Right cardiac atrium (tissue), 5 donors: ENCODE results near the gene MSGN1. TPM values are rescaled to one million over a fixed set of nuclear protein-coding genes. Genes with fewer than 3 reads are reported as not detected.
"Not testable (repeated sequence)": the region's sequence is repeated elsewhere in the genome, so short reads cannot be mapped to it uniquely, and the experiment has no call there.

Experiments
- ATAC-seq, 2 donors: fragments of 200-7000 bp; cut with Tn5 transposase; one replicate each; pipeline versions ENCODE4 v1.8.0 to v1.9.1; 2020; ENCODE audit warnings: moderate library complexity in 2 of 2, mild to moderate bottlenecking in 1 of 2
- DNase-seq, 3 donors: peaks; one replicate each; pipeline ENCODE4 v3.0.0-alpha.2; 2020
- H3K27ac ChIP-seq: one replicate; pipeline ENCODE4 v1.5.1; 2013; ENCODE audit warnings: mild to moderate bottlenecking, low read length, control low read depth, moderate library complexity
- H3K27me3 ChIP-seq: one replicate; pipeline ENCODE4 v1.6.1; 2013; ENCODE audit not compliant: control insufficient read depth, insufficient read depth
- H3K4me1 ChIP-seq: one replicate; pipeline ENCODE4 v1.6.1; 2013; ENCODE audit warnings: low read length; ENCODE audit not compliant: control insufficient read depth, insufficient read depth
- H3K4me3 ChIP-seq: one replicate; pipeline ENCODE4 v1.5.1; 2013; ENCODE audit warnings: low read length, control low read depth
- H3K9me3 ChIP-seq: one replicate; pipeline ENCODE4 v1.6.1; 2013; ENCODE audit warnings: low read length; ENCODE audit not compliant: control insufficient read depth
- WGBS: extraction: QIAGEN DNeasy Blood & Tissue Kit; methylation state at CpG from one replicate; pipeline ENCODE4 v1.1.7; 2013; 5-methylcytosine and 5-hydroxymethylcytosine counted together
- intact Hi-C, 4 donors: fragments of 100-400 bp; cut with DNase I; formaldehyde crosslinking; loops; one replicate each; pipeline versions ENCODE4 v1.11.0 to v1.14.0; 2022 to 2023
- polyA plus RNA-seq: library from polyadenylated mRNA; stranded (reverse); fragments of 200-250 nt; gene quantifications from one replicate; pipeline ENCODE4 v1.2.3, GENCODE V29; 2013
- total RNA-seq, 4 donors: library from RNA; stranded (reverse); fragmentation: NEBNext Ultra II Directional; extraction: Animal tissue kit (Norgen Biotek cat#: 25700); gene quantifications; one replicate each; pipeline ENCODE4 v1.2.1, GENCODE V29; 2021
- donor health status: healthy with polysubstance abuse.
- donor health status: DM: no; HTN: yes; CAD: no.
- donor health status: DM: no; HTN: no; CAD: no.
- donor health status: DM: no; HTN: yes; CAD: no; lungs with severe emphysema.
- donor health status: DM: yes; HTN: yes; CAD: no.

Gene MSGN1
- total and polyA plus RNA-seq, 5 donors: not detected

- H3K4me1 ChIP-seq, DNase-seq, H3K4me3 ChIP-seq, H3K27ac ChIP-seq, ATAC-seq, H3K27me3 ChIP-seq, H3K9me3 ChIP-seq: not testable (repeated sequence)
- intact Hi-C loops: loop anchor here in 3 of 4 donors (10.0 kb wide), 2 partner anchors 69 to 109 kb away; partner anchors contain the start of genes GEN1 (in 2 of the 3) and SMC6 (in 2 of the 3)
- WGBS: 65% methylated on average over 4 of the region's 4 CpGs
Measured at GRCh38 chr2:17823646-17824045, 7.4 kb downstream of the MSGN1 start.

GRCh38 chr2:17827316-17827715, 11.1 kb downstream of the MSGN1 start:
- H3K4me1 ChIP-seq: no peaks in the 10 kb centered on the region
- no peak overlapping the region for H3K4me3 ChIP-seq
- WGBS: 94% methylated on average over 5 of the region's 5 CpGs
- H3K9me3 ChIP-seq: no peaks in the 10 kb centered on the region
- intact Hi-C loops: loop anchor here in 3 of 4 donors (10.0 kb wide), 2 partner anchors 73 to 113 kb away; partner anchors contain the start of genes GEN1 (in 2 of the 3) and SMC6 (in 2 of the 3)
- DNase-seq: no peak
- no peaks in the 10 kb centered on the region for H3K27me3 ChIP-seq
- H3K27ac ChIP-seq: no peak overlapping the region
- no peak for ATAC-seq

DNA sequence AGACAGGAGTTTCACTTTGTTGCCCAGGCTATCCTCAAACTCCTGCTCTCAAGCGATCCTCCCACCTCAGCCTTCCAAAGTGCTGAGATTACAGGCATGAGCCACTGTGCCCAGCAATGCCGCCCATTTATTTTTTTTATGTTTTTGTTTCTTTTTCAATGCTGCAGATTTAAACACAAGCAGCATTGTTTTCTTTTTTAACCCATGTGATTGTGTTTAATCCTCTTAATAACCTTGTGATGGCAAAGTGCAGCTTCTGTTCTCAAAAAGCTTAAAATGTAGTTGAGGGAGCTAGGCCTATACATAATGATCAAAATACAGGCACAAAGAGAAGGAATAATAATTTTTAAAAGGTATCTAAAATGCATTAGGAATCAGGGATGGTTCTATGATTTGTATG, 11.5 kb downstream of the MSGN1 start:
- WGBS: 94% methylated on average over 2 of the region's 2 CpGs
- no peak for DNase-seq
- H3K27ac ChIP-seq: no peak overlapping the region
- no peaks in the 10 kb centered on the region for H3K27me3 ChIP-seq
- H3K4me3 ChIP-seq: no peak overlapping the region
- no peaks in the 10 kb centered on the region for H3K9me3 ChIP-seq
- intact Hi-C loops: loop anchor here in 3 of 4 donors (10.0 kb wide), 2 partner anchors 73 to 113 kb away; partner anchors contain the start of genes GEN1 (in 2 of the 3) and SMC6 (in 2 of the 3)
- ATAC-seq: no peak
- H3K4me1 ChIP-seq: no peaks in the 10 kb centered on the region

DNA sequence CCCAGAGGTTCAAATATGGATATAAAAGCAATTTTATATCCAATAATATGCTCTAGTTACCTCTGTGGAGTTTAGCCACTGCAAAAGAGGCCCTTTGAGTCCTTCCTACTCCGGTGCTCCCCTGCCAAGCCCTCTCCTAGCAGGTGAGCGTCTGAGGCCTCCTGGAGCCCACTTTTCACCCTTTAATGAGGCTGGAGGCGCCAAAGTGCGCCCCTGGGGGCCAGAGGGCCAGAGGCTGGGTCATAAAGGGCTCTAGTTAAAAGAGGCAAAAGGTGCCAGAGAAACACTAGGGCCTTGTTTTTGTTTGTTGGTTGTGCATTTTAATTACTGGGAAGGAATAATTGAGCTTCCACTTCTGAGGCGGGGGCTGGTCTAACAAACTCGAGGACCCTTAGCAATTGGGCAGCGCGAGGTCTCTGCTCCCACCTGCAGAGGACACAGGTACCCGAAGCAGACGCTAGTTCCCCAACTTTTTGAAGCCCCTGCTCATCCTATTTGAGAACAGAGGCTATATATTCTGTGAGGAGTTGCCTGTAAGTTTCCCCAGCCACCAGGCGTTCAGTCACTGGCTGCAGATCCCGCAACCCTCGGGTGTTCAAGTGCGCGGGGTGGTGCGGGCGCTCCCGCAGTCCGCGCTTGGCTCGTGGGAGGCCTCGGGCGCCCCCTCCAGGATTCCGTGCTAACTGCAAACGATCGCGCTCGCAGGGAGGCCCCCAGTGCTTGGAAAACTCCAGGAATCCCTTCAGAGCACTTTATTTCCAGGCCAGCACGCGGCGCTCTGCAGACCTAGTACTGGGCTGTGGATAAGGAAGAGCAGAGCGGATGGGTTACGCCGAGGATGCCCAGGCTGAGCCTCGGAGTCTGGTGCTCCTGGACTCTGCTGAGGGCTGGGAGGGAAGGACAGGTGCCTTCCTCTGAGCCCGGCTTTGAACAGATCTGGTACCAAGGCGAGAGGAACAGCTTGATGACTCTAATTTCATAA, 14.1 kb downstream of the MSGN1 start:
- Histone ChIP-seq H3K27me3 (no peaks in the 10 kb centered on the region), H3K9me3 (no peaks in the 10 kb centered on the region), H3K27ac (no peak overlapping the region), H3K4me3 (no peak overlapping the region), H3K4me1 (no peaks in the 10 kb centered on the region)
- intact Hi-C loops: loop anchor here in 1 of 4 donors (5.0 kb wide), 1 partner anchor 108 kb away; no protein-coding TSS in a partner anchor
- peak; percentile 65 to 89 (median 87) for DNase-seq
- WGBS: 13% methylated on average over 37 of the region's 37 CpGs
- ATAC-seq: peak; percentile 84 to 97

DNA sequence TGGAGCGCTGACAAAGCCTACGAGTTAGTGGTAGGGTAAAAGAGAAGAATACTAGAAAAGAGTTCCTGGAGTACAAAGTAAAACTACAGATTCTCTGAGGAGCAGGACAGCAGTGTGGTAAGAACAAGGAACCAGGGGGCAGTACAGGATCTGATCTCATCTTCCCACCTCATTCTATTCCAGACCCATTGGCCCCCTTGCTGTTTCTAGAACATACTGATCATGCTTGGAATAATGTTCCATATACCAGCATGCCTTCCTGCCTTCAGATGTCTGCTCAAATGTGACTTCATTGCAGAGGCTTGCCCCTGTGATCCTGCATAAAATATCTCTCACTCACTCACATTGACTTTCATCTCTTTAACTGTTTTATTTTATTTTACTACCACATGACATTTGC, 19.3 kb downstream of the MSGN1 start:
- H3K9me3 ChIP-seq: no peaks in the 10 kb centered on the region
- WGBS: 31% methylated on average over 2 of the region's 2 CpGs
- ATAC-seq (no peak), DNase-seq (no peak)
- intact Hi-C loops: no loop called here
- no peak overlapping the region for H3K4me3 ChIP-seq
- no peaks in the 10 kb centered on the region for H3K27me3 ChIP-seq
- no peaks in the 10 kb centered on the region for H3K4me1 ChIP-seq
- H3K27ac ChIP-seq: no peak overlapping the region

GRCh38 chr2:17839959-17840358, 23.7 kb downstream of the MSGN1 start:
- no peaks in the 10 kb centered on the region for H3K27me3 ChIP-seq
- no peaks in the 10 kb centered on the region for H3K4me1 ChIP-seq
- intact Hi-C loops: no loop called here
- H3K9me3 ChIP-seq: no peaks in the 10 kb centered on the region
- no peak for DNase-seq
- peak; percentile 47 to 72 for ATAC-seq
- 58% methylated on average over 2 of the region's 2 CpGs for WGBS
- H3K4me3 ChIP-seq: no peak overlapping the region
- no peak overlapping the region for H3K27ac ChIP-seq

GRCh38 chr2:17843457-17843856, 27.2 kb downstream of the MSGN1 start:
- ATAC-seq (no peak), DNase-seq (no peak)
- intact Hi-C loops: no loop called here
- H3K27me3 ChIP-seq: no peaks in the 10 kb centered on the region
- H3K4me3 ChIP-seq: no peak overlapping the region
- H3K27ac ChIP-seq: no peak overlapping the region
- WGBS: 96% methylated on average over 2 of the region's 2 CpGs
- H3K9me3 ChIP-seq: no peaks in the 10 kb centered on the region
- H3K4me1 ChIP-seq: no peaks in the 10 kb centered on the region

DNA sequence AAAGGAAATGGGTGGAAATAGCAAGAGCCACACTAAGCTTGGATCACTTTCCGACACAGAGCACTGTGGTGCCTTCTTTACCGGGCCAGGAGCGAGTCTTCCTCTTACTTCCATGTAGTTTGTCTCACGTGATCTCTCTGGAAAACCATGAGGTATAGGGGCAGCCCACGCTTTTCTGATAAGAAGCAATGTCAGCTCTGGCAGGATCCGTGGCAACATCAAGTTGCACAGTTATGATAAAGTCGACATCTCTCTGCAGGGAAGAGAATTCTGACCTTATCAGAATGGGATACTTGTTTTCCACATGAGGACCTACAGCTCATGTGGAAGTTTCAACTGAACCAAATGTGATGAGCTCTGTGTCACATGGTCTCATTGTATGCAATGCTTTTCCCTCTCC, 29.5 kb downstream of the MSGN1 start:
- no peak overlapping the region for H3K27ac ChIP-seq
- no peaks in the 10 kb centered on the region for H3K4me1 ChIP-seq
- WGBS: 80% methylated on average over 7 of the region's 7 CpGs
- H3K9me3 ChIP-seq: no peaks in the 10 kb centered on the region
- DNase-seq (no peak), ATAC-seq (no peak)
- intact Hi-C loops: no loop called here
- H3K27me3 ChIP-seq: no peaks in the 10 kb centered on the region
- H3K4me3 ChIP-seq: no peak overlapping the region

DNA sequence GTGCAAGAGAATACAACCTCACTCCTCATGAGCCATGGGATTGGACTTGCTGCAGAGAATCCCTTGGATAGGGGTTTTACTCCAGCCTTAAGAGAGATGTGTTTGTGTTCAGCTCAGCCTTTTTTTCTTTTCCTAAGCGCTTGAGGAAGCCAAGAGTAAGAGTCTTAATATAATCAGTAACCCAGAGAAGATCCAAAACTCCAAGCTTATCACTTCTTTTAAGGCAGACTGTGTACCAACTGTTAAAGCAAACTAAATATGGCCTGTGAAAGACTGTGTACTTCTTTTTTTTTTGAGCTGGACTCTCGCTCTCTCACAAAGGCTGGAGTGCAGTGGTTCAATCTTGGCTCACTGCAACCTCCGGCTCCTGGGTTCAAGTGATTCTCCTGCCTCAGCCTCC, 30.4 kb downstream of the MSGN1 start:
- H3K9me3 ChIP-seq: no peaks in the 10 kb centered on the region
- no peaks in the 10 kb centered on the region for H3K4me1 ChIP-seq
- WGBS: 84% methylated on average over 3 of the region's 3 CpGs
- no peak for ATAC-seq
- no peak overlapping the region for H3K27ac ChIP-seq
- DNase-seq: no peak
- H3K4me3 ChIP-seq: no peak overlapping the region
- no peaks in the 10 kb centered on the region for H3K27me3 ChIP-seq
- intact Hi-C loops: no loop called here

DNA sequence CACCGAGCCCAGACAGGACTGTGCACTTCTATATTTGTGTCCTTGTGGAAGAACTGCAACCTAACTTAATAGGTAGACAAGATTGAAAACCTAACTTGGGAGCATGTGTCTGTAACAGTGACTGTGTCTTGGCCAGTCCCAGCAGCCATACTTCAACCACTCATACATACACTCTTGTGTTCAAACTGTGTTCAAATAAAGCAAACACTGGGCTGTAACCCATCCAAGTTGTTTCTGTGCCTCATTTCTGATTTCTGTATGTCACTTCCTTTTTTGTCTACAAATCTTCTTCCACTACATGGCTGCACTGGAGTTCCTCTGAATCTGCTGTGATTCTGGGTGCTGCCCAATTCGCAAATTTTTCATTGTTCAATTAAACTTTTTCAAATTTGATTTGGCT, 31.0 kb downstream of the MSGN1 start:
- no peak overlapping the region for H3K27ac ChIP-seq
- ATAC-seq: no peak

DNA sequence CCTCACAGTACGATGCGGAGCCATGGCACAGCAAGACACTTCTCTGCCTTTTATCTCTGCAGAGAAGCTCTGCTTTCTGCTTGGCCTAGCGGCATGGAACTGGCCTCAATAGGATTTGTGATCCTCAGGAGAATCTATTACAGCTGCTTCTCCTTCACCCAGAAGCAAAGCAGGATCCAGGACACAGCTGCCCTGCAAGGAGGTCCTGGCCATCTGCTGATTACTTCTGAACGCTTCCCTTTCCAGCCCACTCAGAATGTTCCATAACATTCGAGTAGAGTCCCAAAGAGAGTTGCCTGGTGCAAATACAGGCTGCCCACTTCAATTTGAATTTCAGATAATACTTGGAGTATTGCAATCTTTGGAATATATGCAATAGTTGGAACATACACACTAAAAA, 33.0 kb downstream of the MSGN1 start:
- H3K4me1 ChIP-seq: no peaks in the 10 kb centered on the region
- no peaks in the 10 kb centered on the region for H3K27me3 ChIP-seq
- DNase-seq: no peak
- intact Hi-C loops: no loop called here
- H3K4me3 ChIP-seq: no peak overlapping the region
- H3K9me3 ChIP-seq: no peaks in the 10 kb centered on the region
- ATAC-seq: no peak
- WGBS: 69% methylated on average over 5 of the region's 5 CpGs
- no peak overlapping the region for H3K27ac ChIP-seq

More for the DNA sequence above, 31.0 kb downstream of the MSGN1 start:
- Histone ChIP-seq H3K27me3 (no peaks in the 10 kb centered on the region), H3K9me3 (no peaks in the 10 kb centered on the region), H3K4me3 (no peak overlapping the region), H3K4me1 (no peaks in the 10 kb centered on the region)
- intact Hi-C loops: no loop called here
- WGBS: 86% methylated on average over 2 of the region's 2 CpGs
- DNase-seq: no peak
